Mesendoderm (in vitro differentiated cells): Measurements from ENCODE around the gene ARSA.
"Not testable (repeated sequence)": the region's sequence is repeated elsewhere in the genome, so short reads cannot be mapped to it uniquely, and the experiment has no call there.

ENCODE experiments used
- DNase-seq: peaks from one replicate; pipeline ENCODE4 v3.0.0; 2013
- H2AK5ac ChIP-seq: 2 replicates; pipeline ENCODE4 v1.6.1; 2013; ENCODE audit warnings: low read length, inconsistent platforms
- H2BK120ac ChIP-seq: 2 replicates; pipeline ENCODE4 v1.6.1; 2013; ENCODE audit warnings: low read depth, mild to moderate bottlenecking, low read length, moderate library complexity, mixed read lengths
- H2BK15ac ChIP-seq: replicated peaks from 2 replicates; pipeline ENCODE4 v1.6.1; 2013; ENCODE audit warnings: low read depth, mild to moderate bottlenecking, moderate library complexity
- H2BK5ac ChIP-seq: 2 replicates; pipeline ENCODE4 v1.6.1; 2013; ENCODE audit warnings: low read length, inconsistent platforms
- H3K18ac ChIP-seq: 2 replicates; pipeline ENCODE4 v1.6.1; 2013; ENCODE audit warnings: mild to moderate bottlenecking, low read length, mixed read lengths
- H3K23ac ChIP-seq: one replicate; pipeline ENCODE4 v1.6.1; 2013; ENCODE audit warnings: low read length
- H3K27ac ChIP-seq: 2 replicates; pipeline ENCODE4 v1.5.1; 2013; ENCODE audit warnings: low read depth, mild to moderate bottlenecking, inconsistent platforms, low read length, moderate library complexity
- H3K27me3 ChIP-seq: 2 replicates; pipeline ENCODE4 v1.6.1; 2013; ENCODE audit warnings: low read length, control low read depth, mild to moderate bottlenecking, inconsistent platforms; ENCODE audit not compliant: insufficient read depth, poor library complexity
- H3K36me3 ChIP-seq: 2 replicates; pipeline ENCODE4 v1.6.1; 2013; ENCODE audit warnings: low read length, inconsistent platforms; ENCODE audit not compliant: control insufficient read depth, insufficient read depth
- H3K4ac ChIP-seq: one replicate; pipeline ENCODE4 v1.6.1; 2013; ENCODE audit warnings: low read depth, mild to moderate bottlenecking, low read length, moderate library complexity
- H3K4me1 ChIP-seq: 2 replicates; pipeline ENCODE4 v1.6.1; 2013; ENCODE audit warnings: low read depth, low read length, inconsistent platforms; ENCODE audit not compliant: control insufficient read depth
- H3K4me2 ChIP-seq: 2 replicates; pipeline ENCODE4 v1.6.1; 2013; ENCODE audit warnings: low read length
- H3K4me3 ChIP-seq: 2 replicates; pipeline ENCODE4 v1.5.1; 2013; ENCODE audit warnings: mild to moderate bottlenecking, low read length
- H3K56ac ChIP-seq: one replicate; pipeline ENCODE4 v1.6.1; 2013; ENCODE audit warnings: low read length
- H3K79me1 ChIP-seq: 2 replicates; pipeline ENCODE4 v1.6.1; 2013; ENCODE audit warnings: low read length, inconsistent platforms
- H3K79me2 ChIP-seq: 2 replicates; pipeline ENCODE4 v1.6.1; 2013; ENCODE audit warnings: mild to moderate bottlenecking, low read length; ENCODE audit not compliant: control insufficient read depth, insufficient read depth
- H3K9ac ChIP-seq: 2 replicates; pipeline ENCODE4 v1.6.1; 2013; ENCODE audit warnings: low read length, inconsistent platforms
- H4K5ac ChIP-seq: one replicate; pipeline ENCODE4 v1.6.1; 2013; ENCODE audit warnings: low read length
- H4K8ac ChIP-seq: one replicate; pipeline ENCODE4 v1.6.1; 2013; ENCODE audit warnings: low read depth, mild to moderate bottlenecking, control low read depth, low read length, moderate library complexity
- WGBS: extraction: QIAGEN DNeasy Blood & Tissue Kit; methylation state at CpG from one replicate; pipeline ENCODE4 v1.1.7; 2013; ENCODE audit warnings: low lambda C conversion rate, missing lambda C conversion rate; ENCODE audit not compliant: insufficient coverage; ENCODE audit errors: extremely low coverage; 5-methylcytosine and 5-hydroxymethylcytosine counted together

ARSA gene

DNA sequence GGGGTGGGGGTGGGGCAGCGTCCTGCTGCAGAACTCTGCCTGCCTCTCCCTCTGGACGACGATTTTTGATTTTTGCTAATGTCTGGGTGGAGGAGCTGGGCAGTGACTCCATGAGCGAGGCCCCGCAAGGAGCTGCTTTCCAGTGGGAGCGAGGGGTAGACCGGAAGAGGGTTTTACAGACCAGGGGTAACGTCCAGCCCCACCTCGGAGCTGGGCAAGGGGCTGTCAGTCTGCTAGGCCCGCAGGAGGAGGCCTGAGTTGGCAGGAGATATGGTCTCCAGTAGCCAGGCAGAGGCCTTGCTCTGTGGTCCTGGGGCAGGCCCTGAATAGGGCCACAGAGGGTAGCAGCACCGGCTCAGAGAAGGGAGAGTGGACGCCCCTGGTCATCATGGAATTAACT lies 18.4 kb downstream of the ARSA start:
- H3K4me3 ChIP-seq, result no peak overlapping the region
- H3K9ac ChIP-seq, result no peak overlapping the region
- no peaks in the 10 kb centered on the region for H3K79me2 ChIP-seq
- H2BK120ac ChIP-seq, result no peak overlapping the region
- no peaks in the 10 kb centered on the region for H3K27me3 ChIP-seq
- H4K8ac ChIP-seq, result no peak overlapping the region
- H4K5ac ChIP-seq, result no peak overlapping the region
- H2AK5ac ChIP-seq, result no peak overlapping the region
- no peaks in the 10 kb centered on the region for H3K36me3 ChIP-seq
- H3K27ac ChIP-seq, result no peak overlapping the region
- H2BK15ac ChIP-seq, result no peak overlapping the region
- H3K18ac ChIP-seq, result no peak overlapping the region
- WGBS, result no CpG with 5 or more reads among the region's 12 CpGs
- H3K56ac ChIP-seq, result no peak overlapping the region
- H3K4me2 ChIP-seq, result no peak overlapping the region
- H2BK5ac ChIP-seq, result no peak overlapping the region
- DNase-seq, result no peak
- H3K4me1 ChIP-seq, result no peaks in the 10 kb centered on the region
- H3K79me1 ChIP-seq, result no peaks in the 10 kb centered on the region
- no peak overlapping the region for H3K4ac ChIP-seq
- no peak overlapping the region for H3K23ac ChIP-seq

- Histone ChIP-seq H3K4me1 (no peaks in the 10 kb centered on the region), H3K18ac (no peak overlapping the region), H3K79me1 (no peaks in the 10 kb centered on the region), H3K4ac (no peak overlapping the region), H2AK5ac (no peak overlapping the region), H2BK15ac (no peak overlapping the region), H3K56ac (no peak overlapping the region), H3K23ac (no peak overlapping the region), H3K4me2 (no peak overlapping the region), H2BK120ac (no peak overlapping the region), H3K79me2 (no peaks in the 10 kb centered on the region), H3K4me3 (no peak overlapping the region), H4K5ac (no peak overlapping the region), H3K27ac (no peak overlapping the region), H2BK5ac (no peak overlapping the region), H3K27me3 (no peaks in the 10 kb centered on the region), H3K9ac (no peak overlapping the region), H4K8ac (no peak overlapping the region), H3K36me3 (no peaks in the 10 kb centered on the region)
- WGBS, result no CpG with 5 or more reads among the region's 10 CpGs
- no peak for DNase-seq
These were observed 19.0 kb downstream of the ARSA start for GRCh38 chr22:50608996-50609395.

DNA sequence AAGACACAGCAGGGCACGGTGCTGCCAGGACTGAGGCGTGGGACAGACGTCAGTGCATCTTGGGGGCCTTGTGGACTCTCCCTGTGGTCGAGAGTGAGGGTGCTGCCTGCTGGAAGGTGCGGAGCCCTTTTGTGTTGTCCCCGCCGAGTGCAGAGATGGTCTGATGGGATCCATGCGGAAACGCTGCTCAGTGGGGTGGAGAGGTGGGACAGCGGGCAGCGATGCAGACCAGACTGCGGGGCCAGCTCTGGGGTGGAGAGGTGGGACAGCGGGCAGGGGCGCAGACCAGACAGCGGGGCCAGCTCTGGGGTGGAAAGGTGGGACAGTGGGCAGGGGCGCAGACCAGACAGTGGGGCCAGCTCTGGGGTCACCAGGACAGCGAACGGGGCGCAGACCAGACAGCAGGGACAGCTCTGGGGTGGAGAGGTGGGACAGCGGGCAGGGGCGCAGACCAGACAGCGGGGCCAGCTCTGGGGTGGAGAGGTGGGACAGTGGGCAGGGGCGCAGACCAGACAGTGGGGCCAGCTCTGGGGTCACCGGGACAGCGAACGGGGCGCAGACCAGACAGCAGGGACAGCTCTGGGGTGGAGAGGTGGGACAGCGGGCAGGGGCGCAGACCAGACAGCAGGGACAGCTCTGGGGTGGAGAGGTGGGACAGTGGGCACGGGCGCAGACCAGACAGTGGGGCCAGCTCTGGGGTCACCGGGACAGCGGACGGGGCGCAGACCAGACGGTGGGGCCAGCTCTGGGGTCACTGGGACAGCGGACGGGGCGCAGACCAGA lies 19.7 kb downstream of the ARSA start:
- not testable (repeated sequence) for H3K4ac ChIP-seq, H3K4me3 ChIP-seq, H3K79me2 ChIP-seq, H3K27ac ChIP-seq, H3K4me2 ChIP-seq, H3K36me3 ChIP-seq, H2BK120ac ChIP-seq, H3K79me1 ChIP-seq, H2AK5ac ChIP-seq, H3K18ac ChIP-seq, H2BK15ac ChIP-seq, H4K5ac ChIP-seq, DNase-seq, H3K23ac ChIP-seq, H3K9ac ChIP-seq, H3K27me3 ChIP-seq, H3K56ac ChIP-seq, H4K8ac ChIP-seq, H3K4me1 ChIP-seq, H2BK5ac ChIP-seq
- WGBS, result no CpG with 5 or more reads among the region's 39 CpGs

- Histone ChIP-seq H3K79me1 (no peaks in the 10 kb centered on the region), H3K27ac (no peak overlapping the region), H3K4me2 (no peak overlapping the region), H3K18ac (no peak overlapping the region), H2BK120ac (no peak overlapping the region), H3K79me2 (no peaks in the 10 kb centered on the region), H2AK5ac (no peak overlapping the region), H4K5ac (no peak overlapping the region), H4K8ac (no peak overlapping the region), H3K4me3 (no peak overlapping the region), H3K23ac (no peak overlapping the region), H3K4me1 (no peaks in the 10 kb centered on the region), H2BK5ac (no peak overlapping the region), H2BK15ac (no peak overlapping the region), H3K27me3 (no peaks in the 10 kb centered on the region), H3K9ac (no peak overlapping the region), H3K4ac (no peak overlapping the region), H3K36me3 (no peaks in the 10 kb centered on the region), H3K56ac (no peak overlapping the region)
- no peak for DNase-seq
- WGBS, result no CpG with 5 or more reads among the region's 6 CpGs
These were observed 20.3 kb downstream of the ARSA start for GRCh38 chr22:50607659-50608020.

DNA sequence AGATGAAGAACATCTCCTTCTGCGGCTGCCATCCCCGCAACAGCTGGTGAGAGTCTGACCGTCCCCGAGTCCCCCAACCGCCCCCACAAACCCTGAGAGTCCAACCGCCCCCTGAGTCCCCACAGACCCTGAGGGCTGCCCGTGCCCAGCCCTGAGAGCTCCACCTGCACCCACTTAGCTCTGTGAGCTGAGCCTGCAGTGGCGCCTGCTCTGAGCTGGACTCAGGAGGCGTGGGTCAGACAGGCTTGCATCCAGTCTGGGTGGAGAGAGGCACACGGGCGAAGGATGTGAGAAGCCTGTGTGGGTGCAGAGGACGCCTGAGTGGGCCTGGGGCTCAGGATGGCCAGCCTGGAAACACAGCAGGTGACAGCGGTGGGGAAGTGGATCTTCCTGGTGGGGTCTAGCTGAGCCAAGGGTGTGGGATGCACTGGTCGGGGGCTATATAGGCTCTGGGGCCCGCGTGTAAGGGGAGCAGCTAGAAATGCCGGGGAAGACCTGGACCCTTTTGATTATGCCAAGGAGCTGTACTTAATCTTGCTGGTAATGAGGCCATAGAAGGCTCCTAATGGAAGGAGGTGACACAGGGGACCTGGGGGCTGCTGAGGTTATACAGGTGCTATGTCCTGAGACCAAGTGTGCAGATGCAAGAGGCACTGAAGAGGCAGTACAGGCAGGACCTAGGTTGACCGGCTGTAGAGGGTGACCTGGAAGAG lies 20.9 kb downstream of the ARSA start:
- Histone ChIP-seq H3K27ac (no peak overlapping the region), H4K8ac (no peak overlapping the region), H3K4me3 (no peak overlapping the region), H3K9ac (no peak overlapping the region), H3K4ac (no peak overlapping the region), H3K4me2 (no peak overlapping the region), H3K56ac (no peak overlapping the region), H2AK5ac (no peak overlapping the region), H3K79me1 (no peaks in the 10 kb centered on the region), H4K5ac (no peak overlapping the region), H3K4me1 (no peaks in the 10 kb centered on the region), H3K79me2 (no peaks in the 10 kb centered on the region), H3K18ac (no peak overlapping the region), H2BK15ac (no peak overlapping the region), H2BK120ac (no peak overlapping the region), H2BK5ac (no peak overlapping the region), H3K36me3 (no peaks in the 10 kb centered on the region), H3K27me3 (no peaks in the 10 kb centered on the region), H3K23ac (no peak overlapping the region)
- WGBS, result no CpG with 5 or more reads among the region's 18 CpGs
- DNase-seq, result no peak
